ENCODE measurements around the gene PKDREJ.

The PKDREJ gene

DNA sequence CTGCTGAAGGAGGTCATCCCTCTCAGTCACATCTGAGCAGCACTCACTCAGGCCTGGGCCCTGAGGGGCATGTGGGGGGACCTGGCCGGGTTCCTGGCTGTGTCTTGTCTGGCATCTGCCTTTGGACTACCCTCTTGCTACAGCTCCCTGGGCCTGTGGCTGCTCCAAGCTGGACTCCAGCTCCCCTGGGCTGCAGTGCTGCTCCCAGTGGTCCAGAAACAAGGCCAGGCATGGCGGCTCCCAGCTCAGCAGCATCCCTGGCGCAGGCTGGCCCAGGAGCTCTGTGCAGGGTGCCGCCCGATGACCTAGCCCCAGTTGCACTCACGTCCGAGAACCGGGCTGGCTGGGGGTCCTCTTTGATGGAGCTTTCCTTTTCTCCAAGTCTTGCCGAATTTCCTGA is 18.4 kb downstream of the PKDREJ start:
- H3K36me3 ChIP-seq (ENCODE audit: control insufficient read depth, insufficient read depth, low read length) = no peaks in the 10 kb centered on the region
- no peaks in the 10 kb centered on the region for H3K27me3 ChIP-seq (ENCODE audit: control insufficient read depth, insufficient read depth, low read length)
- H3K9me3 ChIP-seq (ENCODE audit: control insufficient read depth, low read length) = no peaks in the 10 kb centered on the region
- H3K4me3 ChIP-seq (ENCODE audit: low read depth, low read length) = no peak overlapping the region
- no peak overlapping the region for H2AFZ ChIP-seq
- no peak overlapping the region for H3K27ac ChIP-seq
- no peak overlapping the region for H3K9ac ChIP-seq
- no peaks in the 10 kb centered on the region for H3K79me2 ChIP-seq
- H3K4me2 ChIP-seq (ENCODE audit: low read length) = no peak overlapping the region
- no peaks in the 10 kb centered on the region for H3K4me1 ChIP-seq
- TF ChIP-seq, protein P1, sequence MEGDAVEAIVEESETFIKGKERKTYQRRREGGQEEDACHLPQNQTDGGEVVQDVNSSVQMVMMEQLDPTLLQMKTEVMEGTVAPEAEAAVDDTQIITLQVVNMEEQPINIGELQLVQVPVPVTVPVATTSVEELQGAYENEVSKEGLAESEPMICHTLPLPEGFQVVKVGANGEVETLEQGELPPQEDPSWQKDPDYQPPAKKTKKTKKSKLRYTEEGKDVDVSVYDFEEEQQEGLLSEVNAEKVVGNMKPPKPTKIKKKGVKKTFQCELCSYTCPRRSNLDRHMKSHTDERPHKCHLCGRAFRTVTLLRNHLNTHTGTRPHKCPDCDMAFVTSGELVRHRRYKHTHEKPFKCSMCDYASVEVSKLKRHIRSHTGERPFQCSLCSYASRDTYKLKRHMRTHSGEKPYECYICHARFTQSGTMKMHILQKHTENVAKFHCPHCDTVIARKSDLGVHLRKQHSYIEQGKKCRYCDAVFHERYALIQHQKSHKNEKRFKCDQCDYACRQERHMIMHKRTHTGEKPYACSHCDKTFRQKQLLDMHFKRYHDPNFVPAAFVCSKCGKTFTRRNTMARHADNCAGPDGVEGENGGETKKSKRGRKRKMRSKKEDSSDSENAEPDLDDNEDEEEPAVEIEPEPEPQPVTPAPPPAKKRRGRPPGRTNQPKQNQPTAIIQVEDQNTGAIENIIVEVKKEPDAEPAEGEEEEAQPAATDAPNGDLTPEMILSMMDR (IDR thresholded peaks at IDR 0.05) = no peak

- Histone ChIP-seq H3K9ac (no peak overlapping the region), H2AFZ (no peak overlapping the region), H3K79me2 (no peaks in the 10 kb centered on the region), H3K4me2 (ENCODE audit: low read length) (no peak overlapping the region), H3K27ac (no peak overlapping the region), H3K4me3 (ENCODE audit: low read depth, low read length) (no peak overlapping the region), H3K4me1 (no peaks in the 10 kb centered on the region), H3K36me3 (ENCODE audit: control insufficient read depth, insufficient read depth, low read length) (no peaks in the 10 kb centered on the region), H3K9me3 (ENCODE audit: control insufficient read depth, low read length) (no peaks in the 10 kb centered on the region), H3K27me3 (ENCODE audit: control insufficient read depth, insufficient read depth, low read length) (no peaks in the 10 kb centered on the region)
- TF ChIP-seq, protein P1 (IDR thresholded peaks at IDR 0.05) = no peak
Observed at GRCh38 chr22:46242076-46242475, 21.1 kb downstream of the PKDREJ start.

- Histone ChIP-seq H2AFZ (no peak overlapping the region), H3K36me3 (ENCODE audit: control insufficient read depth, insufficient read depth, low read length) (no peaks in the 10 kb centered on the region), H3K4me2 (ENCODE audit: low read length) (no peak overlapping the region), H3K4me3 (ENCODE audit: low read depth, low read length) (no peak overlapping the region), H3K4me1 (no peaks in the 10 kb centered on the region), H3K9me3 (ENCODE audit: control insufficient read depth, low read length) (no peaks in the 10 kb centered on the region), H3K27me3 (ENCODE audit: control insufficient read depth, insufficient read depth, low read length) (no peaks in the 10 kb centered on the region), H3K9ac (no peak overlapping the region), H3K79me2 (no peaks in the 10 kb centered on the region), H3K27ac (no peak overlapping the region)
- TF ChIP-seq, protein P1 (IDR thresholded peaks at IDR 0.05) = no peak
Observed at GRCh38 chr22:46241396-46242007, 21.6 kb downstream of the PKDREJ start.

GRCh38 chr22:46240907-46241306 is 22.2 kb downstream of the PKDREJ start:
- Histone ChIP-seq H3K36me3 (ENCODE audit: control insufficient read depth, insufficient read depth, low read length) (no peaks in the 10 kb centered on the region), H3K27ac (no peak overlapping the region)
- TF ChIP-seq, protein P1 (IDR thresholded peaks at IDR 0.05) = no peak

GRCh38 chr22:46240506-46240905 is 22.6 kb downstream of the PKDREJ start:
- no peaks in the 10 kb centered on the region for H3K79me2 ChIP-seq
- no peak overlapping the region for H3K27ac ChIP-seq
- H3K4me1 ChIP-seq = no peaks in the 10 kb centered on the region
- H3K9ac ChIP-seq = no peak overlapping the region
- H2AFZ ChIP-seq = no peak overlapping the region
- TF ChIP-seq, protein P1 (IDR thresholded peaks at IDR 0.05) = no peak
- no peak overlapping the region for H3K4me2 ChIP-seq (ENCODE audit: low read length)
- H3K36me3 ChIP-seq (ENCODE audit: control insufficient read depth, insufficient read depth, low read length) = no peaks in the 10 kb centered on the region
- H3K9me3 ChIP-seq (ENCODE audit: control insufficient read depth, low read length) = no peaks in the 10 kb centered on the region
- no peak overlapping the region for H3K4me3 ChIP-seq (ENCODE audit: low read depth, low read length)
- H3K27me3 ChIP-seq (ENCODE audit: control insufficient read depth, insufficient read depth, low read length) = no peaks in the 10 kb centered on the region

More at GRCh38 chr22:46240907-46241306, 22.2 kb downstream of the PKDREJ start:
- Histone ChIP-seq H3K9ac (no peak overlapping the region), H3K9me3 (ENCODE audit: control insufficient read depth, low read length) (no peaks in the 10 kb centered on the region), H3K4me3 (ENCODE audit: low read depth, low read length) (no peak overlapping the region), H3K79me2 (no peaks in the 10 kb centered on the region), H2AFZ (no peak overlapping the region), H3K27me3 (ENCODE audit: control insufficient read depth, insufficient read depth, low read length) (no peaks in the 10 kb centered on the region), H3K4me2 (ENCODE audit: low read length) (no peak overlapping the region), H3K4me1 (no peaks in the 10 kb centered on the region)

Measured in parathyroid adenoma (tissue), 2 donors.